Measurements from ENCODE around the gene C14orf180.

C14orf180 gene

DNA sequence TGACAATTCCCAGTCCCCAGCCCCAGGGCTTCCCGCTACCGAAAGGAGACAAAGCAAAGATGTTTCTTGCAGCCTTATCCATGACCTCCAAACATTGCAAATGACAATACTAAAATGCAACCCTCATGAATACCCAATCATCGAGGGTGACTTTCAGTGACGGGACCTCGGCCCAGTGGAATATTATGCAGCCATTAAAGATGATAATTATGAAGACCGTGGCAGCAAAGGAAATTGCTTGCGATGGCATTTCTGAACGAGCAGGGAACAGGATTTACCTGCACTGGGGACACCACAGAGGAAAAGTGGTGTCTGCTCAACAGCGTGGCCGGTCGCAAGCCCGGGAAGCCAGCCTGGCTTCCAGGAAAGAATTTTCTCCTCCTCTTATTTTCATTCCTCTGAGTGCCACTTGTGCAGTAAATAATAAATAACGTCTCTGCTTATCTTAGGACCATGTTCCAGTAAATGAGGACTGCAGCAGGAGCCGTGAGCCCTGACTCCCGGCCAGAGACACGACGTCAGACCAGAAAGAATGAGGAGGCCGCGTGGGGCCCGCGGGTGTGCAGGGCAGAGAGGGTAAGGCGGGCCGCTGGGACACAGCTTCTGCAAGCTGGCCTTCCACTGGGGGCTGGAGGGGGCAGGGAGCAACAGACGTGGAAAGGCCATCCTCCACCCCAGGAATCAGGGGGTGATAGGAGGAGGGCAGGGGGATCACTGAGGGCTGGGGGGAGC, 6.6 kb downstream of the C14orf180 start:
- no peaks in the 10 kb centered on the region for H3K36me3 ChIP-seq (ENCODE audit: low read depth)
- peaks cover 82% of the 10 kb centered on the region for H3K27me3 ChIP-seq (ENCODE audit: insufficient read depth, poor library complexity, severe bottlenecking)
- H3K27ac ChIP-seq (ENCODE audit: poor library complexity, severe bottlenecking): no peak overlapping the region
- no peak for DNase-seq (ENCODE audit: low spot score)
- no peaks in the 10 kb centered on the region for H3K9me3 ChIP-seq (ENCODE audit: severe bottlenecking)
- ATAC-seq (ENCODE audit: low read depth): no peak
- TF ChIP-seq CTCF (IDR thresholded peaks at IDR 0.05; ENCODE audit: poor library complexity, severe bottlenecking): no peak
- no peak overlapping the region for H3K4me3 ChIP-seq (ENCODE audit: severe bottlenecking)
- H3K4me1 ChIP-seq (ENCODE audit: insufficient read depth, poor library complexity, severe bottlenecking): no peaks in the 10 kb centered on the region

DNA sequence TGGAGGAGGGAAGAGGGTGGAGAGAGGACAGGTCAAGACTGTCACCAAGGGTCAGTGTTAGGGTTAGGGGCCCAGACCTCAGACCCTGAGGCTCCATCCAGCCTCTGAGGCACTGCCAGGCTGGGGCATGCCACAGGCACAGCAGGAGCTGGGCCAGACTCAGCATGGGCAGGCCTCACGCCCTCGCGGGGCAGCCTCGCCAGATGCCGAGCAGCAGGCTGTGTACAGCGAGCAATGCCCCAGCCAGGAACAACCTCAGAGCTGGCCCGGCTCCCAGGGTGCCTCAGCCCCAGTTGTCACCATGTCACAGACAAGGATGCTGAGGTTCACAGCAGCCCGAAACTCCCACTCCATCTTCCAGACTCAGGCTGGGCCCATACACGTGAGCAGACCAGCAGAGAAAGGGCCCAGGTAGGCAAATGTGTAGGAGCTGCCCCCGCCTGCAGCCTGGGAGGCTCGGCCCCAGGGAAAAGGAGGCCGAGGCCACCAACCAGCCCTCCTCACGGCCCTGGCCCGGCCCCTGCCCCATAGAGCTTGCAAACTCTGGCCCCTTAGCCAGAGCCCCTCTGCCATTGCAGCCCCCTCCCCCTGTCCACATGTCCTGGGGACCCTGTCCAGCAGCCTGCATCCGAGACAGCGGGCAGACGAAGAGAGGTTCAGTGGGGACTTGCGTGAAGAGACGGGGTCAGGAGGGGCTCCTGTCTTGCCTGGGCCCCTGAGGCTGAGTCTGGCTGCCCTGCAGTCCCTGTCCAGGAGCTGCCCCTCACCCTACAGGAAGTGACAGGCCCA, 7.5 kb downstream of the C14orf180 start:
- Histone ChIP-seq H3K36me3 (ENCODE audit: low read depth) (no peaks in the 10 kb centered on the region), H3K27me3 (ENCODE audit: insufficient read depth, poor library complexity, severe bottlenecking) (peaks cover 74% of the 10 kb centered on the region), H3K27ac (ENCODE audit: poor library complexity, severe bottlenecking) (no peak overlapping the region), H3K4me3 (ENCODE audit: severe bottlenecking) (no peak overlapping the region), H3K4me1 (ENCODE audit: insufficient read depth, poor library complexity, severe bottlenecking) (no peaks in the 10 kb centered on the region), H3K9me3 (ENCODE audit: severe bottlenecking) (no peaks in the 10 kb centered on the region)
- TF ChIP-seq CTCF (IDR thresholded peaks at IDR 0.05; ENCODE audit: poor library complexity, severe bottlenecking): no peak
- ATAC-seq (ENCODE audit: low read depth) (no peak; the same call in 2 of the 3 replicates), DNase-seq (ENCODE audit: low spot score) (no peak)

GRCh38 chr14:104587641-104588040, 8.1 kb downstream of the C14orf180 start:
- Histone ChIP-seq H3K4me3 (ENCODE audit: severe bottlenecking) (no peak overlapping the region), H3K27ac (ENCODE audit: poor library complexity, severe bottlenecking) (no peak overlapping the region), H3K9me3 (ENCODE audit: severe bottlenecking) (no peaks in the 10 kb centered on the region), H3K36me3 (ENCODE audit: low read depth) (no peaks in the 10 kb centered on the region), H3K4me1 (ENCODE audit: insufficient read depth, poor library complexity, severe bottlenecking) (no peaks in the 10 kb centered on the region), H3K27me3 (ENCODE audit: insufficient read depth, poor library complexity, severe bottlenecking) (peaks cover 68% of the 10 kb centered on the region)
- no peak for DNase-seq (ENCODE audit: low spot score)
- TF ChIP-seq CTCF (IDR thresholded peaks at IDR 0.05; ENCODE audit: poor library complexity, severe bottlenecking): no peak
- no peak for ATAC-seq (ENCODE audit: low read depth)

GRCh38 chr14:104588066-104588857, 8.7 kb downstream of the C14orf180 start:
- Histone ChIP-seq H3K9me3 (ENCODE audit: severe bottlenecking) (no peaks in the 10 kb centered on the region), H3K36me3 (ENCODE audit: low read depth) (no peaks in the 10 kb centered on the region), H3K27ac (ENCODE audit: poor library complexity, severe bottlenecking) (no peak overlapping the region), H3K27me3 (ENCODE audit: insufficient read depth, poor library complexity, severe bottlenecking) (peaks cover 65% of the 10 kb centered on the region), H3K4me3 (ENCODE audit: severe bottlenecking) (no peak overlapping the region), H3K4me1 (ENCODE audit: insufficient read depth, poor library complexity, severe bottlenecking) (no peaks in the 10 kb centered on the region)
- DNase-seq (ENCODE audit: low spot score): no peak
- no peak for TF ChIP-seq CTCF (IDR thresholded peaks at IDR 0.05; ENCODE audit: poor library complexity, severe bottlenecking)
- no peak for ATAC-seq (ENCODE audit: low read depth)
